NB4 (cell line): ENCODE data around the gene RIMKLB.

Experiments used
- CTCF ChIP-seq: IDR thresholded peaks from one replicate; pipeline ENCODE4 v1.5.1; 2012; ENCODE audit warnings: low read depth, low read length
- MAX ChIP-seq: IDR thresholded peaks from 2 replicates; pipeline ENCODE4 v1.6.1; 2011; ENCODE audit warnings: low read depth, low read length

GRCh38 chr12:8697476-8698131 lies at the start of gene RIMKLB:
- TF ChIP-seq CTCF (no peak), MAX (no peak)
